SKM-1 treated with dmso at 0.1 percent for 144 hours (cell line): ENCODE data around the gene SIK2.
"Not testable (repeated sequence)": the region's sequence is repeated elsewhere in the genome, so short reads cannot be mapped to it uniquely, and the experiment has no call there.

ENCODE experiments used
- DNase-seq: peaks from one replicate; lab custom pipeline; 2025; ENCODE audit not compliant: unreplicated experiment; lab: John Stamatoyannopoulos, UW

SIK2 gene

GRCh38 chr11:111749646-111750045 lies 147.4 kb downstream of the SIK2 start:
- DNase-seq, result no peak

- no peak for DNase-seq
These were observed 153.8 kb downstream of the SIK2 start for GRCh38 chr11:111756097-111756496.

GRCh38 chr11:111759376-111759775 lies 157.1 kb downstream of the SIK2 start:
- no peak for DNase-seq

GRCh38 chr11:111759778-111760407 lies 157.6 kb downstream of the SIK2 start:
- DNase-seq, result no peak

- DNase-seq, result no peak
These were observed 158.8 kb downstream of the SIK2 start for GRCh38 chr11:111761036-111761435.

- DNase-seq, result no peak
These were observed 160.3 kb downstream of the SIK2 start for GRCh38 chr11:111762526-111762925.

GRCh38 chr11:111762981-111763643 lies 160.9 kb downstream of the SIK2 start:
- DNase-seq, result no peak

- no peak for DNase-seq
These were observed 162.4 kb downstream of the SIK2 start for GRCh38 chr11:111764621-111765020.

GRCh38 chr11:111765320-111765983 lies 163.2 kb downstream of the SIK2 start:
- DNase-seq, result no peak

GRCh38 chr11:111765984-111766833 lies 164.0 kb downstream of the SIK2 start, which contains the start of gene PPP2R1B:
Gene PPP2R1B, minus strand, starts transcription at chr11:111766389. Its CDS starts 28 bp downstream, at chr11:111766361.
- DNase-seq, result peak; percentile 72

GRCh38 chr11:111766834-111767142 lies 164.5 kb downstream of the SIK2 start:
- no peak for DNase-seq

- no peak for DNase-seq
These were observed 168.4 kb downstream of the SIK2 start for GRCh38 chr11:111770581-111771134.

- not testable (repeated sequence) for DNase-seq
These were observed 169.0 kb downstream of the SIK2 start for GRCh38 chr11:111771205-111771604.

GRCh38 chr11:111772535-111772934 lies 170.3 kb downstream of the SIK2 start:
- DNase-seq, result no peak

GRCh38 chr11:111774955-111775710 lies 172.9 kb downstream of the SIK2 start:
- DNase-seq, result no peak

- no peak for DNase-seq
These were observed 174.3 kb downstream of the SIK2 start for GRCh38 chr11:111776398-111777093.

GRCh38 chr11:111777094-111778046 lies 175.1 kb downstream of the SIK2 start:
- DNase-seq, result peak; percentile 77

GRCh38 chr11:111778047-111778558 lies 175.9 kb downstream of the SIK2 start:
- DNase-seq, result no peak
